Body of pancreas (tissue), 4 donors: ENCODE results near the gene OR2M5.

Experiments
- CTCF ChIP-seq, 7 experiments: fragments of 450-650 bp in 4 of 7; fragments of 200-600 bp in 3 of 7; sonication (generic) in 3 of 7; IDR thresholded peaks; one replicate each; pipeline ENCODE4 v1.5.1; 2016 to 2019; ENCODE audit warnings: antibody characterized with exemption in 7 of 7
- POLR2A ChIP-seq, 3 donors: fragments of 450-650 bp; IDR thresholded peaks; one replicate each; pipeline ENCODE4 v1.6.1; 2016; ENCODE audit warnings: antibody characterized with exemption in 3 of 3, mild to moderate bottlenecking in 2 of 3

DNA sequence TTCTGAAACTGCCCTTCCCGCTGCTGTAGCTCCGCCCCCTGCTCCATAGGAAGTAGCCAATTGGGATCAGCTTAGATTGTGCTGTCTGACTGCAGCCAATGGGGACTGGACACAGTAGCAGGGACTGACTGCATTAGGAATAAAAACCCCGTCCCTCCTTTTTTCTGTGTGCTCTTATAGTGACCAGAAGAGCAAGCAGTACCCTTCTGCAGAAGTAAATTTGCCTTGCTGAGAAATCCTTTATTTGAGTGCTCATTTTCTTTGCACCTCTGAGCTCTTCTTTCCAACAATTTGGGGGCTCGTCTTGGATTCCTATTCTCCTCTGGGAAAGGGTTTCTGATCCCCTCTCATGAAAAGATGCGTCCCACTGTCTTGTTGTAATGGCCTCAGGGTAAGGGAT, 33.8 kb upstream of the OR2M5 start:
- no peak for TF ChIP-seq CTCF (IDR thresholded peaks at IDR 0.05)
- no peak for TF ChIP-seq POLR2A (IDR thresholded peaks at IDR 0.05)
